GM21390 (cell line): ENCODE data around the gene MT1A.
"Not testable (repeated sequence)": the region's sequence is repeated elsewhere in the genome, so short reads cannot be mapped to it uniquely, and the experiment has no call there.

Source experiments
- ATAC-seq: cut with Tn5 transposase; IDR thresholded peaks from one replicate; pipeline ENCODE4 v1.9.1; 2021; ENCODE audit not compliant: unreplicated experiment

MT1A gene

DNA sequence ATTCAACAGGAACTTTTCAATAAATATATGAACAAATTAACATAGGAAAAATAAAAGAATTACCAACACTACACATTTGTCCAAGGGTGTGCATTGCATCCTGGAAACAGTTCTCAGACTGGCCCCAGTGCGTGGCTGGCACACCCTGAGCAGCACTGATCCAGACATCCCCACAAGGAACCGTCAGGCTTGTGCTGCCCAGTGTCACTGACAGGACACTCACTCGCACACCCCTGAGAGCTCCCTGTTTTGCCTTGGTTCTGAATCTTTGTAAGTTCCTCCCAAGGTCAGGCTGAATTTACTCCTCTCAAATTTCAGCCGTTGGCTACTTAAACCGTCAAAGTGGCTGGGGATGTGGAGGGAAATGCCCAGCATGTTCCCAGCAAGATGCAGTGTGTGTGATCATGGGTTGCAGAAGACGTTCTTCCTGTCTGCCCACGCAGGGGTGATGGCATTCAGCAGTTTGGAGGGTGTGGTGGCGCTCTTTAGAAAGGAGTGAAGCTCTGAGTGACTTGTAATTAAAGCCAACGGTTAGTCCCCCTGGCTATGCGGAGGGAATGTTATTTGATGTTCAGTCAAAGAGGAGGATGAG, 28.4 kb upstream of the MT1A start:
- no peak for ATAC-seq

- no peak for ATAC-seq
Measured at GRCh38 chr16:56610609-56611111, 27.8 kb upstream of the MT1A start.

DNA sequence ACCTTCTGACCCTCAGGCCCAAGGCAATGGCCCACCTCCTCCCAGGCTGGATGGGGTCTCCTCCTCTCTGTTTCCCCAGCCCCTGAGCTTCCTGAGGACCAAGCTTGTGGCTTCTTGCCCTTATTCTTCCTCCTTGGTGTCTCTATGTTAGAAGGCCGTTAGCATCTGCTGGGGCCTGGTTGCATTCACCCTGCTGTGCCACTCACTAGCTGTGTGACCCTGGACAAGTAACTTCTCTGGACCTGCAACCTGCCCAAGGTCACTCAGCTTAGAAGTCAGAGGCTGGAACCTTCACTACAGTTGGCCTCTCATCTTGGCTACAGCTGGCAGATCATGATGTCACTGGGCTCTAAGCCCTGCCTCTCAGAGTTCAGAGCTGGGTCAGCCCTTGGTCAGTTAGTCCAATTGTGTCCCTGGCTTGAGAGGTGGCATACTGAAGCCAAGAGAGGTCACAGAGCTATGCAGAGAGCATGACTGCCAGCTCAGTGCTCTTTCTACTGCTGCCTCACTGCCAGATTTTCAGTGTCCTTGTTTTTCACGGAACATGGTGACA, 27.1 kb upstream of the MT1A start:
- no peak for ATAC-seq

GRCh38 chr16:56613706-56614105, 24.8 kb upstream of the MT1A start:
- ATAC-seq: no peak

GRCh38 chr16:56614549-56614991, 23.9 kb upstream of the MT1A start:
- ATAC-seq: no peak

DNA sequence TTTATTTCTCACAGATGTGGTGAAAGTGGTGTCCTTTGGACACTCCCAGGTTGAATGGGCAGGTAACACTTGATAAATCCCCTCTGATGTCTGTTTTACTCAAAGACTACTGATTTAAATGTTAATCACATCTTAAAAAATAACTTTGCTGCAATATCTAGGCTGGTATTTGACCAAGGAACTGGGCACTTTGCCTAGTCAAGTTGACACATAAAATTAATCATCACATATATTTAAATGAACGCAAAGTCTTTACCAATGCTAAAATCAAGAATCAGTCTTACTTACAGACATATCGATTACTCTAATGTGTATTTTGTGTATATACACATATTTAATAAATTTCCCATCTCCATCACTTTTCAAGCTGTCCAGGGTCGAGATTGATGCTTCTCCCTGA, 23.1 kb upstream of the MT1A start:
- no peak for ATAC-seq

DNA sequence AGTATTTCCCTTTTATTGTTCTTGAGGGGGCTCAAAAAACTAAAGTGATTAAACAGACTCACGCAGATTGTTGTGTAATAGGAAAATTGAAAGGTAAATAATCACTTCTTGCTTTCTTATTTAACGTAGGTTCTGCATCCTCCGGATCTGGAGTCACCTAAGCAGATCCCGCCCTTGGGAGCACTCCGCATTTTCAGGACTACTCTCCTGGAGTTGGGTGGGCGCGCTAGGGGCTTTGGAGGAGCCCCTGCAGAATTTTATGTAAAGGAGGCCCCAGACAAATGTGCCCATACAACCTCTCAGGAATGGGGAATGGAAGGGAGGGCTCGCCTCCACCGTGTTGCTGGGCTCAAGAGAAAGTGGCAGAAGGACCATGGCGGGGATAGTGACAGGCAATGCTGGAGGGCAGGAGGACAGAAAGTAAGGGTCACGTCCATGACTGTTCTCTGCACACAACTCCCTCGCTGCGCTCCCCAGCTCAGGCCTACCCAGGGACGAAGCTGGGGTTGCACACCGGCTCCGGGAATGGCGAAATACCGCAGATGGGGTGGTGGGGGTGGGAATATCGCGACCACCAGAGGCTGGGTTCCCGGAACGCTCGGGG, 21.8 kb upstream of the MT1A start:
- no peak for ATAC-seq

DNA sequence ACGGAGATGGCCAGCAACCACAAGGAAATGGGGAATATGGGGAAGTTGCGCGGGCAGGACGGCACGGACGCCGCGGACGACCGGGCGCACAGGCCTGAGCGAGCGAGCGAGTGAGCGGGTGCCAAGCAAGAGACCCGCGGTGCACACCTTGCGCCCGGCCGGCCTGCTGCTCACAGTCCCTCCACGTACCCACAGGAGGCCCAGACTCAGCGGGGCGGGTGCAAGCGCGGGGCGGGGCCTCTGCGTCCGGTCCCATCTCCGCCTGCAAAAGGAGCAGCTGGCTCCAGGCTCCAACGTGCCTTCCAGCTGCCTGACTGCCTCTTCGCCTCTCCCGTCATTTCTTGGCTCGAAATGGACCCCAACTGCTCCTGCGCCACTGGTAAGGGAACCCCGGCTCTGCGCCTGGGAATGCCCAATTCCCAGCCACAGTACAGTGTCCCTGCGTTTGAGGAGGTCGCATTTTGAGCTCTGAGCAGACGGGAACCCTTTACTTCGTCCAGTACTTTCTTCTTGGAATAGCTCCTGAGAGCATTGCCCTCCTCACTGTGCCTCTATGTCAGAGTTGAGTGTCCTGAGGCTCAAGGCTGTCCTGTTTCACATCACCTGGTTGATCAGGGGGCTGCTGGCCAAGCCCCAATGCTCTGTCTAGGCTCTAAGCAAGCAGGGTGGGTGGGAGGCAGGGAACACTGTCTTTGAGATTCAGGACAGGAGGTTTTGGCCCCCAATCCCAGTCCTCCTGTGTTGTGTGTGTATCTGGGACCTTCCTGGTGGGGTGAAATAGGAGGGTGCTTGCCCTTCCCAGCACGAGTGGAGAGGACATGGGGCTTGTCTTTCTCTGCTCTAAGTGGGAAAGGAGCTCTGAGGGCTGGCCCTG, 21.0 kb upstream of the MT1A start:
- no peak for ATAC-seq

GRCh38 chr16:56618138-56618537, 20.3 kb upstream of the MT1A start:
- ATAC-seq: no peak

DNA sequence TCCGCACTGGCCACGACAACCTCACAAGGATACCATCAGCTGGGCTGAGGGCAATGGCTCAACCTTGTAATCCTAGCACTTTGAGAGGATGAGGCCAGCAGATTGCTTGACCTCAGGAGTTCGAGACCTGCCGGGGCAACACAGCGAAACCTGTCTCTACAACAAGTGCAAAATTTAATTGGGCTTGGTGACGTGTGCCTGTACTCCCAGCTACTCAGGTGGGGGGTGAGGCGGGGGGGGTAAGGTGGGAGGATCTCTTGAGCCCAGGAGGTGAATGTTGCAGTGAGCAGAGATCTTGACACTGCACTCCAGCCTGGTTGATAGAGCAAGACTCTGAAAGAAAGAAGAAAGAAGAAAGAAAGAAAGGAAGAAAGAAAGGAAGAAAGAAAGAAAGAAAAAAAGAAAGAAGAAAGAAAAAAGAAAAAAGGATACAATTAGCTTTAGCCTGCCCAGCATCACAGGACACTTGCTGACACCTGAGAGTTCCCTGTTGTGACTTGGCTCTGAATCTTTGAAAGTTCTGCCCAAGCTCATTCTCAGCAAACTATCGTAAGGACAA, 18.0 kb upstream of the MT1A start:
- ATAC-seq: no peak

DNA sequence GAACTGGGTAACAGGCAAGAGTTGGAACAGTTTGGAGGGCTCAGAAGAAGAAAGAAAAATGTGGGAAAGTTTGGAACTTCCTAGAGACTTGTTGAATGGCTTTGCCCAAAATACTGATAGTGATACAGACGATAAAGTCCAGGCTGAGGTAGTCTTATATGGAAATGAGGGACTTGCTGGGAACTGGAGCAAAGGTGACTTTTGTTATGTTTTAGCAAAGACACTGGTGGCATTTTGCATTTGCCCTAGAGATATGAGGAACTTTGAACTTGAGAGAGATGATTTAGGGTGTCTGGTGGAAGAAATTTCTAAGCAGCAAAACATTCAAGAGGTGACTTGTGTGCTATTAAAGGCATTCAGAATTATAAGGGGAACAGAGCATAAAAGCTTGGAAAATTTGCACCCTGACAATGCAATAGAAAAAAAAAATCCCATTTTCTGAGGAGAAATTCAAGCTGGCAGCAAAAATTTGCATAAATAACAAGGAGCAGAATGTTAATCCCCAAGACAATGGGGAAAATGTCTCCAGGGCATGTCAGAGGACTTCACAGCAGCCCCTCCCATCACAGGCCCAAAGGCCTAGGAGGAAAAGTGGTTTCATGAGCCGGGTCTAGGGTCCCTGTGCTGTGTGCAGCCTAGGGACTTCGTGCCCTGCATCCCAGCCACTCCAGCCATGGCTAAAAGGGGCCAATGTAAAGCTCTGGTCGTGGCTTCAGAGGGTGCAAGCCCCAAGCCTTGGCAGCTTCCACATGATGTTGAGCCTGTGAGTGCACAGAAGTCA, 16.6 kb upstream of the MT1A start:
- not testable (repeated sequence) for ATAC-seq

DNA sequence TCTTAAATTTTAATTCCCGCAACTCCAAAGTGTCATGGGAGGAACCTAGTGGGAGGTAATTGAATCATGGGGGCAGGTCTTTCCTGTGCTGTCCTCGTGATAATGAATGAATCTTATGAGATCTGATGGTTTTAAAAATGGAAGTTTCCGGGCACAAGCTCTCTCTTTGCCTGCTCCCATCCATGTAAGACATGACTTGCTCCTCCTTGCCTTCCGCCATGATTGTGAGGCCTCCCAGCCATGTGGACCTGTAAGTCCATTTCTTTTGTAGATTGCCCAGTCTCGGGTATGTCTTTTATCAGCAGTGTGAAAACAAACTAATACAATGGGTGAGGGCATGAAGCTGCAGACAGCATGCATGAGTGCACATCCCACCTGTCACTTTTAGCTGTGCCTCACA, 15.3 kb upstream of the MT1A start:
- not testable (repeated sequence) for ATAC-seq

DNA sequence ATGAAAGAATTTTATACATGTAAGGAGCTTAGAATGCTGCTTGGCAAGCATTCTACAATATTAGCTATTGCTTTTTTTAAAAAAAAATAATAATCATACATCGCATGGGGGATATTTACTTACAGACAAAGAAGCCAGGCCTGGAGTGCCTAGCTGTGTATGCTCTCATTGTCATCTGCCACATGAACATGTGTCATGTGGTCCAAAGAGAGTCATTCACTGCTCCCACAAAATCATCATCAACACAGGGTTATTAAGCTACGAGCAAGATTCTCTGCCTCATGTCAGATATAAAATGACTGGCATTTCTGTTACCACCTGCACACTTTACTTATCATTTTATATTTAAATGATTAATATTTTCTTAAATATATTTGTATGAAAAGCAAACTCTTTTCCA, 14.8 kb upstream of the MT1A start:
- ATAC-seq: no peak

DNA sequence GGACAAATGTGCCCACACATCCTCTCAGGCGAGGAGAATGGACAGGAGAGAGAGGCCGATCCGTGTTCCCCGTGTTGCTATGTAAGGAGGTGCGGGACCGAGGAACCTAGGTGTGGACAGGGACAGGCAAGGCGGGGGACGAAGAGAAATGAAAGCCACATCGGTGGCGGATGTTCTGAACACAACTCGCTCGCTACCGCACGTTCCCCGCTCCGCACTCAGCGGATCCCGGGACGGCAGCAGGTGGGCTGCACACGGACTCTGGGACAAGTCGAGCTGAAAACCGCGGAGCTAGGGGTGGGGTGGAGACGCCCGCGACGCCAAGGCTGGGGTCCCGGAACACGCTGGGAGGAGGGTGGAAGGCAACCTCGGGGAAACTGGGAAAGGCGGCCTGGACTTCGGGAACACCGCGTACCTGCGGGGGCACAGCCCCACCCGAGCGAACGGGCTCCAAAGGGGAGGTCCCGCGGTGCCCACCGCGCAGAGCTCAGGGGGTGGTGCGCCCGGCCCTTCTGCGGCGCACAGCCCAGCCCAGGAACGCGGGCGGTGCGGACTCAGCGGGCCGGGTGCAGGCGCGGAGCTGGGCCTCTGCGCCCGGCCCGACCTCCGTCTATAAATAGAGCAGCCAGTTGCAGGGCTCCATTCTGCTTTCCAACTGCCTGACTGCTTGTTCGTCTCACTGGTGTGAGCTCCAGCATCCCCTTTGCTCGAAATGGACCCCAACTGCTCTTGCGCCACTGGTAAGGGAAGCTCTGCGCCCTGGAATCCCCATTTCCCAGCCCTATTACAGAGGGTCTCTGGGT, 13.1 kb upstream of the MT1A start, which contains the start of gene MT1E:
MT1E (plus strand) TSS at position 642 of the 803 bp plus-strand sequence; CDS start at position 713, 71 bp downstream.
- peak; percentile 52 for ATAC-seq

GRCh38 chr16:56625943-56626654, 12.4 kb upstream of the MT1A start:
- ATAC-seq: no peak

DNA sequence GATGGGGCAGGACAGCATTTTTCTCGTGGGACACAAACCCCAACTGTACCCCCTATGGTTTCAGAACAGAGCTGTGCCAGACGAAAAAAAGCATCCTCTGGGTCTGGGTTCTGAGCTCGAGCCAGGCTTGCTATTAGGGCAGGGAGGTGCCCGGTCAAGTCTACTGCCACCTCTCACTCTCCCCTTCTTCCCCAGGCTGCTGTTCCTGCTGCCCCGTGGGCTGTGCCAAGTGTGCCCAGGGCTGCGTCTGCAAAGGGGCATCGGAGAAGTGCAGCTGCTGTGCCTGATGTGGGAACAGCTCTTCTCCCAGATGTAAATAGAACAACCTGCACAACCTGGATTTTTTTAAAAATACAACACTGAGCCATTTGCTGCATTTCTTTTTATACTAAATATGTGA, 11.8 kb upstream of the MT1A start:
- ATAC-seq: no peak

GRCh38 chr16:56628486-56629350, 9.7 kb upstream of the MT1A start:
- no peak for ATAC-seq

DNA sequence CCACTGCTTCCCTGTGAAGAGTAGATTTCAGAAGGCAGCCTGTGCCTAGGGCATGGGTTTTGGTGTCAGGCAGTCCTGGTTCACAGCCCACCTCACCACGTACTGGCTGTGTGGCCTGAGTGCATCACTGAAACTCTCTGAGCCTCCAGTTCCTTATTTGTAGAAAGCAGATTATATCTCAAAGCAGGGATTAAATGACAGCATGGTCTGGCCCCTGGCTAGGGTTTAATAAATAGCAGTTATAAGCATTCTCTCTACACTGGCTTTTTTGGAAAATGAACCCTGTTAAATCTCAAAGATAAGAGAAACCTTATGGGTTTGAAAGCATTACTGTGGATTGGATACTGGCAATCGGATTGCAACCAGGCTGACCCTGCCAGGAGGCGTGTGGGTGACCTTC, 8.9 kb upstream of the MT1A start:
- no peak for ATAC-seq
